IMR-90 (cell line): Measurements from ENCODE around the gene CPOX. TPM values are rescaled to one million over a fixed set of nuclear protein-coding genes. Genes with fewer than 3 reads are reported as not detected.

ENCODE experiments used
- ATAC-seq: fragments of 200-7000 bp; cut with Tn5 transposase; 2 replicates; pipeline ENCODE4 v1.9.1; 2020; ENCODE audit warnings: low read depth, mild to moderate bottlenecking, moderate library complexity
- BruUV-seq: library from RNA; stranded (reverse); fragments of 400-500 nt; replicated peaks from 2 replicates; lab custom pipeline; 2021; lab: Mats Ljungman, UMichigan
- CTCF ChIA-PET: fragments of 300-600 bp; formaldehyde crosslinking; extraction: SDS; loops from one replicate; lab custom pipeline; 2021; ENCODE audit warnings: antibody characterized with exemption; lab: Yijun Ruan, JAX
- POLR2A ChIA-PET: fragments of 300-600 bp; sonication (Branson Sonifier 250); formaldehyde crosslinking; loops from one replicate; lab custom pipeline; 2022; ENCODE audit warnings: antibody characterized with exemption; ENCODE audit not compliant: unreplicated experiment; lab: Charles Lee
- DNase-seq: peaks from one replicate; pipeline ENCODE4 v3.0.0; 2013
- H2AFZ ChIP-seq: replicated peaks from 2 replicates; pipeline ENCODE3; 2013; ENCODE audit warnings: low read length, mild to moderate bottlenecking; ENCODE audit not compliant: poor library complexity
- H2AK5ac ChIP-seq: 2 replicates; pipeline ENCODE4 v1.6.1; 2013; ENCODE audit warnings: low read depth, low read length, inconsistent platforms
- H2AK9ac ChIP-seq: replicated peaks from 2 replicates; pipeline ENCODE3; 2013; ENCODE audit warnings: mild to moderate bottlenecking, low read depth, low read length, moderate library complexity; ENCODE audit not compliant: poor library complexity
- H2BK120ac ChIP-seq: 2 replicates; pipeline ENCODE4 v1.6.1; 2013; ENCODE audit warnings: low read depth, low read length, inconsistent platforms
- H2BK15ac ChIP-seq: 3 replicates; pipeline ENCODE4 v1.6.1; 2013; ENCODE audit warnings: low read depth, low read length, inconsistent platforms
- H2BK20ac ChIP-seq: 2 replicates; pipeline ENCODE4 v1.6.1; 2013; ENCODE audit warnings: low read depth, mild to moderate bottlenecking, inconsistent platforms, low read length, moderate library complexity
- H2BK5ac ChIP-seq: 2 replicates; pipeline ENCODE4 v1.6.1; 2013; ENCODE audit warnings: mild to moderate bottlenecking, low read depth, low read length, inconsistent platforms; ENCODE audit not compliant: poor library complexity, severe bottlenecking
- H3K14ac ChIP-seq: replicated peaks from 2 replicates; pipeline ENCODE4 v1.6.1; 2013; ENCODE audit warnings: low read depth, low read length, inconsistent platforms
- H3K18ac ChIP-seq: 2 replicates; pipeline ENCODE4 v1.6.1; 2013; ENCODE audit warnings: low read depth, low read length, control low read depth
- H3K23ac ChIP-seq: 2 replicates; pipeline ENCODE4 v1.6.1; 2013; ENCODE audit warnings: low read depth, low read length, inconsistent platforms
- H3K27ac ChIP-seq: 2 replicates; pipeline ENCODE4 v1.5.1; 2013; ENCODE audit warnings: mild to moderate bottlenecking, control low read depth, low read length; ENCODE audit not compliant: insufficient read depth
- H3K27me3 ChIP-seq: 2 replicates; pipeline ENCODE4 v1.6.1; 2013; ENCODE audit warnings: low read length; ENCODE audit not compliant: control insufficient read depth, insufficient read depth
- H3K36me3 ChIP-seq: 2 replicates; pipeline ENCODE4 v1.6.1; 2013; ENCODE audit warnings: low read length, mixed read lengths; ENCODE audit not compliant: control insufficient read depth, insufficient read depth
- H3K4ac ChIP-seq: 2 replicates; pipeline ENCODE4 v1.6.1; 2013; ENCODE audit warnings: low read depth, low read length, inconsistent platforms
- H3K4me1 ChIP-seq: 2 replicates; pipeline ENCODE4 v1.6.1; 2013; ENCODE audit warnings: low read length, mixed read lengths; ENCODE audit not compliant: control insufficient read depth, insufficient read depth
- H3K4me2 ChIP-seq: 2 replicates; pipeline ENCODE4 v1.6.1; 2013; ENCODE audit warnings: low read depth, mild to moderate bottlenecking, control low read depth, low read length, moderate library complexity
- H3K4me3 ChIP-seq: 2 replicates; pipeline ENCODE4 v1.5.1; 2013; ENCODE audit warnings: low read depth, mild to moderate bottlenecking, control low read depth, low read length, moderate library complexity; ENCODE audit not compliant: insufficient read depth
- H3K56ac ChIP-seq: 2 replicates; pipeline ENCODE4 v1.6.1; 2013; ENCODE audit warnings: low read length, inconsistent platforms; ENCODE audit not compliant: insufficient read depth; ENCODE audit errors: extremely low read depth
- H3K79me1 ChIP-seq, 2 experiments: 2 replicates each; pipeline ENCODE4 v1.6.1; 2013; ENCODE audit warnings: low read length in 2 of 2, inconsistent platforms in 1 of 2, low read depth in 1 of 2
- H3K9ac ChIP-seq: 2 replicates; pipeline ENCODE4 v1.6.1; 2013; ENCODE audit warnings: low read depth, low read length, control low read depth
- H3K9me1 ChIP-seq: 2 replicates; pipeline ENCODE4 v1.6.1; 2013; ENCODE audit warnings: low read length, inconsistent platforms; ENCODE audit not compliant: insufficient read depth
- H3K9me3 ChIP-seq: 2 replicates; pipeline ENCODE4 v1.6.1; 2013; ENCODE audit warnings: low read length; ENCODE audit not compliant: control insufficient read depth, insufficient read depth
- H4K20me1 ChIP-seq: 2 replicates; pipeline ENCODE4 v1.6.1; 2013; ENCODE audit warnings: low read length, inconsistent platforms; ENCODE audit not compliant: insufficient read depth
- H4K5ac ChIP-seq: 2 replicates; pipeline ENCODE4 v1.6.1; 2013; ENCODE audit warnings: mild to moderate bottlenecking, low read depth, low read length, control low read depth
- H4K8ac ChIP-seq, 2 experiments: 2 replicates each; pipeline ENCODE4 v1.6.1; 2013; ENCODE audit warnings: low read depth in 2 of 2, low read length in 2 of 2, control low read depth in 1 of 2, inconsistent platforms in 1 of 2
- H4K91ac ChIP-seq: 2 replicates; pipeline ENCODE4 v1.6.1; 2013; ENCODE audit warnings: low read depth, low read length, inconsistent platforms; ENCODE audit not compliant: insufficient read depth
- FOS ChIP-seq: fragments of 150-350 bp; IDR thresholded peaks from 2 replicates; pipeline ENCODE4 v1.6.1; 2016; ENCODE audit warnings: low read depth, low read length
- NFE2L2 ChIP-seq: fragments of 150-350 bp; IDR thresholded peaks from 2 replicates; pipeline ENCODE4 v1.6.1; 2016; ENCODE audit warnings: low read depth, mild to moderate bottlenecking, low read length
- RCOR1 ChIP-seq: IDR thresholded peaks from 2 replicates; pipeline ENCODE4 v1.6.1; 2012; ENCODE audit warnings: mild to moderate bottlenecking, low read length, improper control_type of control experiment; ENCODE audit not compliant: insufficient replicate concordance
- WGBS, 2 experiments: methylation state at CpG; one replicate each; pipeline versions ENCODE4 v1.1.5 to v1.1.7; 2013; ENCODE audit warnings: missing lambda C conversion rate in 2 of 2; ENCODE audit not compliant: insufficient read length in 1 of 2; ENCODE audit errors: extremely low coverage in 2 of 2; 5-methylcytosine and 5-hydroxymethylcytosine counted together
- dilution Hi-C: fragments of 300-500 bp; cut with HindIII; formaldehyde crosslinking; loops from one replicate; pipeline ENCODE4 v1.14.3; 2018; ENCODE audit warnings: low sequenced_read_pairs; ENCODE audit not compliant: unreplicated experiment
- in situ Hi-C: fragments of 300-500 bp; cut with MboI; formaldehyde crosslinking; loops from 3 replicates; pipeline ENCODE4 v1.14.3; 2019; ENCODE audit warnings: low sequenced_read_pairs, inconsistent platforms, mixed read lengths
- intact Hi-C: fragments of 100-400 bp; cut with micrococcal nuclease; formaldehyde crosslinking; loops from 2 replicates; pipeline ENCODE4 v1.10.0; 2022
- polyA plus RNA-seq, 3 experiments: library from polyadenylated mRNA; depleted of rRNA; stranded (reverse); fragments of >200 nt; gene quantifications; 2 replicates each; pipeline ENCODE4 v1.2.3, GENCODE V29; 2012; ENCODE audit warnings: low replicate concordance in 1 of 3
- total RNA-seq: library from RNA; depleted of rRNA; stranded (reverse); fragments of >200 nt; gene quantifications from 2 replicates; pipeline ENCODE4 v1.2.3, GENCODE V29; 2012
- TF ChIP-seq, protein P1 (sequence below): fragments of 150-350 bp; IDR thresholded peaks from 2 replicates; pipeline ENCODE4 v1.6.1; 2016; ENCODE audit warnings: low read depth, mild to moderate bottlenecking, low read length, moderate library complexity, borderline replicate concordance

Gene CPOX
- total and polyA plus RNA-seq, 2 of the 4 experiments (the other 2 are of a cell fraction): 14.5 to 19.4 TPM

DNA sequence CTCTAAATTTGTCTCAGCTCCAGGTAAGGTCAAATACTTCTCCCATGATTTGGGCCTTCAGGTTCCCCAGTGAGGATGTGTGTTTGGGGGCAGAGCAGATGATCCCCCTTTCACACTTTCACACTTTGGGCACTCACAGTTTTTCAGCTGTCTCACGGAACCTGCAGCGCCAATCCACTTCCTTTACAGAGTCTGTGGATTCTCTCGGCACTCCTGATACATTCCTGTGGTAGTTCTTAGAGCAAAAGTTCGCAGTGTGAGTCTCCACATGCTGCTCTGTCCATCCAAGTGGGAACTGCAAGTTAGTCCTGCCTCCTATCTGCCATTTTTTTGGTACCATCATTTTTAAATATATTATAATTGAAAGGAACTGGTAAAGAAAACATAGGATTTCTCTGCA is 20.2 kb upstream of the CPOX start:
- dilution Hi-C loops: no loop called here
- Histone ChIP-seq H2BK120ac (no peak overlapping the region), H4K5ac (no peak overlapping the region), H2BK20ac (no peak overlapping the region), H4K8ac (no peak overlapping the region), H4K91ac (no peak overlapping the region), H3K27me3 (peaks cover 3% of the 10 kb centered on the region), H3K9me3 (no peaks in the 10 kb centered on the region), H2AK5ac (no peak overlapping the region), H2AFZ (no peak overlapping the region), H4K20me1 (no peaks in the 10 kb centered on the region), H3K18ac (no peak overlapping the region), H3K56ac (no peak overlapping the region), H3K4ac (no peak overlapping the region), H2BK15ac (no peak overlapping the region), H3K23ac (no peak overlapping the region), H3K27ac (no peak overlapping the region), H3K36me3 (no peaks in the 10 kb centered on the region), H2BK5ac (no peak overlapping the region), H3K79me1 (no peaks in the 10 kb centered on the region), H2AK9ac (no peak overlapping the region), H3K9me1 (no peaks in the 10 kb centered on the region), H3K9ac (no peak overlapping the region), H3K4me2 (no peak overlapping the region), H3K4me3 (no peak overlapping the region), H3K14ac (no peak overlapping the region), H3K4me1 (no peaks in the 10 kb centered on the region)
- DNase-seq (peak; percentile 29), ATAC-seq (no peak)
- TF ChIP-seq RCOR1 (no peak), FOS (no peak), NFE2L2 (no peak)
- TF ChIP-seq, protein P1, sequence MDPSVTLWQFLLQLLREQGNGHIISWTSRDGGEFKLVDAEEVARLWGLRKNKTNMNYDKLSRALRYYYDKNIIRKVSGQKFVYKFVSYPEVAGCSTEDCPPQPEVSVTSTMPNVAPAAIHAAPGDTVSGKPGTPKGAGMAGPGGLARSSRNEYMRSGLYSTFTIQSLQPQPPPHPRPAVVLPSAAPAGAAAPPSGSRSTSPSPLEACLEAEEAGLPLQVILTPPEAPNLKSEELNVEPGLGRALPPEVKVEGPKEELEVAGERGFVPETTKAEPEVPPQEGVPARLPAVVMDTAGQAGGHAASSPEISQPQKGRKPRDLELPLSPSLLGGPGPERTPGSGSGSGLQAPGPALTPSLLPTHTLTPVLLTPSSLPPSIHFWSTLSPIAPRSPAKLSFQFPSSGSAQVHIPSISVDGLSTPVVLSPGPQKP: no peak
- WGBS, 2 experiments: no CpG with 5 or more reads among the region's 4 CpGs
- CTCF ChIA-PET: interaction anchor here (1.9 kb wide), 1 partner anchor 380 kb away, joined by 5 read pairs; no protein-coding TSS in a partner anchor
- no TSS peak for BruUV-seq
- POLR2A ChIA-PET: no interaction called here
- in situ Hi-C loops: loop anchor here (25.0 kb wide), 1 partner anchor 1149 kb away; no protein-coding TSS in a partner anchor
- intact Hi-C loops: no loop called here
